Mesangial cell (primary cell): ENCODE data around the gene NUP62CL. TPM values are rescaled to one million over a fixed set of nuclear protein-coding genes. Genes with fewer than 3 reads are reported as not detected.

ENCODE experiments used
- total RNA-seq: library from RNA; depleted of rRNA; stranded (reverse); fragments of >200 nt; gene quantifications from 2 replicates; pipeline ENCODE4 v1.2.3, GENCODE V29; 2015

Gene NUP62CL, protein sequence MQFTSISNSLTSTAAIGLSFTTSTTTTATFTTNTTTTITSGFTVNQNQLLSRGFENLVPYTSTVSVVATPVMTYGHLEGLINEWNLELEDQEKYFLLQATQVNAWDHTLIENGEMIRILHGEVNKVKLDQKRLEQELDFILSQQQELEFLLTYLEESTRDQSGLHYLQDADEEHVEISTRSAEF
- total RNA-seq: 0.38 and 1.8 TPM in 2 replicates

DNA sequence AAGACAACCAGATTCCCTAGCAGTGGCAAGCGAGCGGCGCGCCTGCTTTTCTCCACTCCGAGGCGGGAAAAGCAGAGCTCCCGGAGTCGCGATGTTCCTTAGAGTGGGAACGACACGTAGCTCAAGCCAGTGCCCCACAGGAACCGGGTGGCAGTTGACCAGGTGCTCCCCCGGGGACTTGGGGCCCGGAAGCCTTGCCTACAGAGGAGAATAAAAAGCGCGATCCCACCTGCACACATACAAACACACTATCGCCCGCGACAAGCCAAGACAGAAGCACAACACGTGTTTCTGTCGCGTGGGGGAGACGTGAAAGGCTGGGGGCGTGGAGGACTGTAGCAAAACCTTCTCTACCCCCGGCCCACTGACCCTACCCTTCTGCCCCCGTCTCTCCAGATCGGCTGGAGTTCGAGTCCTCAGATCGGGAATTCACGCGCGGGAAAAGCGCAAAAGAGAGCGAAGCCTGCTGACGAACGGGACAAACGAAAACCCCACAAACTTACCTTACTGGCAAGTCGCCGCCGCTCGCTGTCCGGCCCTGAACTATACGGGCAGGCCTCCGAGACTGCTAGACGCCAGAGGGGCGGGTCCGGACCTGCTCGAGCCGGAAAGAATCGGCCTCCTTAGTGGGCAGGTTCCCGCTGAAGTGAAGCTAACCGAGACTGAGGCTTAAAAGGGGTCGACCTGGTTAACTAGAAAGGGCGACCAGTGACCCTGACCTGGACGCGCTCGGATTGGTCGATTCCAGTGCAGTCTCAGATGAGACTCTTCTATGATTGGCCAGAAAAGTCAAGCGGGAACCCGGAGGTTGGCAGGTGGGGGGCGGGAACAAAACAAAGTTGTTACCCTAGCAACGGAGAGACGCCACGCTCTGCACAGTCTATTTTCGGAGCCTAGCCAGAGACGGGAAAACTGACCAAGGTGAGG lies at the start of gene NUP62CL, which contains the start of gene DNAAF6:
TSS of gene NUP62CL (minus strand) at position 664 of the 927 bp plus-strand sequence. CDS start 31,287 bp downstream, outside the sequence.
TSS of gene DNAAF6 (plus strand) at position 842 of the 927 bp plus-strand sequence. CDS start 6,265 bp downstream, outside the sequence.

DNA sequence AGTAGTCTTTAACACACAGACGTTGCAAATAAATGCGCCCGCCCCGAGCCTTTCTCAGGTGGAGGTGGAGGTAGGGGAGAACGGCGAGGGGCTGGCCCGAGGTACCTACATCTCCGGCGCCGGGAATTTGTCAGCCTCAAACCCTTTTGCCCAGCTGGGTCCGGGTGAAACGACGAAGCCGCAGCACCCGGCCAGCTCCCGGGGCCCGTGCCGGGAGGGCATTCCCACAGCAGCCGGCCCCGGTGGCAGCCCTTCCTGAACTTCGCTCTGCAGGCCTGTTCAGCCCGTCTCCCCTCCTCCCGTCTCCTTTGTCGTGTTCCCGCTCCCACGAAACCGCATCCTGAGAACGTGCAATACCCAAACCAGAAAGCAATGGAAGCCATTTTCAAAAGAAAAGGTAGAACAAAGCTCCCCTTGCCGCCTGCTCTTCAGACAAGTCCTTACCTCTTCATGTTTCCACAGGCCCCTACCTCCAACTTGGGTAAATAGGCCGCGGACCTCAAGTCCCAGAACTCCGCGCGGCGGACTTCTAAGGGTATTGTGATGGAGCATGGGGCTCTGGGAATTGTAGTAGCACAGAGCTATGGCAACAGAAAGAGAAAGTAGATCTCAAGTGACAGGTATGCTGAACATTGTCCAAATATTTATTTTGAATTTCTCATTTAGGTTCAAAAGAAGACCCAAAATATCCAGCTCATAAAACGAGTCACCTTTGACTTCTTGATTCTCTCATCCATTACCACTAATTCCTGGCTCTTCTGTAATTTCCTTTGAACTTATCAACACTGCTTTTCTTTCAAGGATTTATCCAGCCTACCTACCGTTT lies 87.7 kb downstream of the NUP62CL start, which contains the start of gene RBM41:
TSS of gene RBM41 (minus strand) at position 501 of the 826 bp plus-strand sequence. CDS start at position 452, 49 bp downstream.

Other genes starting within 250 kb of the NUP62CL start
- 10.5 and 13.5 TPM in 2 replicates for gene MORC4, start 206.2 kb downstream of the NUP62CL start, total RNA-seq
- gene RBM41, start 87.6 kb downstream of the NUP62CL start, total RNA-seq: 5.7 TPM in 2 replicates
- not detected in 2 replicates for gene DNAAF6, start 178 bp upstream of the NUP62CL start, total RNA-seq
- gene FRMPD3, start 243.2 kb upstream of the NUP62CL start, total RNA-seq: under 0.01 and 0.16 TPM in 2 replicates